Skeletal muscle tissue (tissue), 4 donors: ENCODE measurements around the gene KCTD3. TPM values are rescaled to one million over a fixed set of nuclear protein-coding genes. Genes with fewer than 3 reads are reported as not detected.

Experiments
- H3K27ac ChIP-seq: one replicate; pipeline ENCODE4 v1.7.0; 2013; ENCODE audit warnings: mild to moderate bottlenecking, low read depth, low read length, inconsistent platforms
- H3K27me3 ChIP-seq, 3 donors: one replicate each; pipeline ENCODE4 v1.7.0; 2013; ENCODE audit warnings: low read length in 3 of 3; ENCODE audit not compliant: control insufficient read depth in 3 of 3, insufficient read depth in 3 of 3
- H3K36me3 ChIP-seq, 3 donors: one replicate each; pipeline ENCODE4 v1.7.0; 2013; ENCODE audit warnings: low read length in 3 of 3; ENCODE audit not compliant: control insufficient read depth in 3 of 3, insufficient read depth in 3 of 3
- H3K4me1 ChIP-seq, 3 donors: one replicate each; pipeline ENCODE4 v1.7.0; 2013; ENCODE audit warnings: low read length in 3 of 3, mild to moderate bottlenecking in 3 of 3; ENCODE audit not compliant: control insufficient read depth in 3 of 3, insufficient read depth in 3 of 3
- H3K4me3 ChIP-seq, 3 donors: one replicate each; pipeline ENCODE4 v1.7.0; 2013; ENCODE audit warnings: low read length in 3 of 3
- H3K9ac ChIP-seq, 3 donors: one replicate each; pipeline ENCODE4 v1.7.0; 2013; ENCODE audit warnings: low read length in 3 of 3, mild to moderate bottlenecking in 3 of 3, moderate library complexity in 2 of 3, low read depth in 1 of 3
- H3K9me3 ChIP-seq, 3 donors: one replicate each; pipeline ENCODE4 v1.7.0; 2013; ENCODE audit warnings: low read length in 3 of 3; ENCODE audit not compliant: control insufficient read depth in 3 of 3
- total RNA-seq: library from RNA; depleted of rRNA; stranded (reverse); fragments of >200 nt; gene quantifications from one replicate; pipeline ENCODE4 v1.2.3, GENCODE V29; 2014
- donor health status: Osteomylitis.

KCTD3 gene
- total RNA-seq, 1 donor from 2014 or later, result 37.6 TPM

GRCh38 chr1:215623162-215623561 lies 56.1 kb downstream of the KCTD3 start:
- H3K27ac ChIP-seq, result no peak overlapping the region
- H3K4me3 ChIP-seq, result no peak overlapping the region
- H3K36me3 ChIP-seq, result peaks cover 3 to 22% (median 19%) of the 10 kb centered on the region in 3 donors
- H3K9me3 ChIP-seq, result no peaks in the 10 kb centered on the region
- no peaks in the 10 kb centered on the region for H3K27me3 ChIP-seq
- no peaks in the 10 kb centered on the region for H3K4me1 ChIP-seq
- H3K9ac ChIP-seq, result no peak overlapping the region

GRCh38 chr1:215625949-215626348 lies 58.8 kb downstream of the KCTD3 start:
- H3K36me3 ChIP-seq, result peaks cover 0 to 5% (median 4%) of the 10 kb centered on the region in 3 donors
- H3K4me3 ChIP-seq, result no peak overlapping the region
- no peaks in the 10 kb centered on the region for H3K4me1 ChIP-seq
- H3K27me3 ChIP-seq, result no peaks in the 10 kb centered on the region
- no peak overlapping the region for H3K27ac ChIP-seq
- H3K9ac ChIP-seq, result no peak overlapping the region
- no peaks in the 10 kb centered on the region for H3K9me3 ChIP-seq

DNA sequence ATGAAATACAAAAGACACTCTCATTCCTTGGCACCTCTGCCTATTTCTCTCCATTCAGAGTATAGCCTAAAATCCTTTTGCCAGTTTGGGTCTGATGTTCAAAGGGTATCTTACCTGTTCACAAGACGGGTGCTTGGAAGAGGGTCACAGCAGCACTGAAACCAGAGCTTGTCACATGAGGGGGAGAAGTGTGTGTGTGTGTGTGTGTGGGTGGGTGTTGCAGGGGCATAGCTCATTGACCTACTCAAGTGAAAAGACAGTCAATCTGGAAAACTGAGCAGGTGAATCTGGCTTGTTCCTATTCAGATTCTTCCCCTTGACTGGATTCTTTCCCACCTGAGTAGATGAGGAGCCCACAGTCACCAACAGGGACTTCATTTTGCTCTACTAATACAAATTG lies 63.9 kb downstream of the KCTD3 start:
- H3K36me3 ChIP-seq, result no peaks in the 10 kb centered on the region
- no peak overlapping the region for H3K9ac ChIP-seq
- H3K27ac ChIP-seq, result no peak overlapping the region
- H3K27me3 ChIP-seq, result peaks cover 0 to 12% (median 0%) of the 10 kb centered on the region in 3 donors
- H3K9me3 ChIP-seq, result no peaks in the 10 kb centered on the region
- H3K4me3 ChIP-seq, result no peak overlapping the region
- no peaks in the 10 kb centered on the region for H3K4me1 ChIP-seq

DNA sequence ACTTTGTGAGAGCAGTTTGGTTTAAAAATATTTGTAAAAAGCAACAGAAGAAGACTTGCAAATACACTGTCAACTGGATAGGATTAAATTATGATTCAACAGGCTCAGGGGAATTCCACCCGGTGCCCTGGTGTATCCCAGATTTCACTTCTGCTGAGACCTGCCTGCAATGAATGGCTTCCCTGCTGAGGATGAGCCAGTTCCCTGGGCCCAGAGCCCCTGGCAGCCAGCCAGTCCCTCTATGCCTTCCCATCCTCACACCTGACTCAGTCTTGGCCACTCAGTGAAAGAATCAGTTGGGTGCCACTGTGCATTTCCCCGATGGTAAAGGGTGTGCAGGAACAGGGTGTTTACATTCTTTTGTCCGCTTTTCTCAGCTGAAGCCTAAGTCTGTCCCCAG lies 64.4 kb downstream of the KCTD3 start:
- H3K4me1 ChIP-seq, result no peaks in the 10 kb centered on the region
- H3K9me3 ChIP-seq, result no peaks in the 10 kb centered on the region
- H3K9ac ChIP-seq, result no peak overlapping the region
- no peak overlapping the region for H3K4me3 ChIP-seq
- peaks cover 0 to 12% (median 0%) of the 10 kb centered on the region in 3 donors for H3K27me3 ChIP-seq
- no peaks in the 10 kb centered on the region for H3K36me3 ChIP-seq
- H3K27ac ChIP-seq, result no peak overlapping the region

DNA sequence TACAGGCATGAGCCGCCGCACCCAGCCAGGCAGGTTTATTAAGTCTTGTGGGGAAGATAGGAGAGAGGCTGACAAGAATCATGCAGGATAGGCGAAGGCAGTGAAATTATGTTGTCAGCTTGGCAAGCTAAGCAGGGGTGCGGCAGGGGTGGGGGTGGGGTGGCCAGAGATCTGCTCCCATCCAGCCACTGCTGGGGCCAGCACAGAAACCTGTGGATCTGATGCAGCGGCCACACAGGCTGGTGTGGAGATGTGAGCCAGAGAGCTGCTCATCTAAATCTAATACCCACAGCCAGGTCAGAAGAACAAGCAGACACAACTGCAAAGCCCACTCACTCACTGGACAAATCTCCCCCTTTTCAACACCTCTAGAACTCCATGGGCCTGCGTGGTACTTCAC lies 68.7 kb downstream of the KCTD3 start:
- Histone ChIP-seq H3K36me3 (no peaks in the 10 kb centered on the region), H3K27ac (no peak overlapping the region), H3K4me1 (peaks cover 2 to 5% (median 4%) of the 10 kb centered on the region in 3 donors), H3K9me3 (no peaks in the 10 kb centered on the region), H3K27me3 (peaks cover 0 to 12% (median 0%) of the 10 kb centered on the region in 3 donors), H3K4me3 (no peak overlapping the region), H3K9ac (no peak overlapping the region)

GRCh38 chr1:215636258-215636965 lies 69.3 kb downstream of the KCTD3 start:
- Histone ChIP-seq H3K9me3 (no peaks in the 10 kb centered on the region), H3K36me3 (no peaks in the 10 kb centered on the region), H3K4me3 (peak overlapping the region in 1 of 3 donors; percentile 14), H3K27me3 (peaks cover 0 to 12% (median 0%) of the 10 kb centered on the region in 3 donors), H3K9ac (peak overlapping the region in 1 of 3 donors; percentile 32), H3K4me1 (peaks cover 2 to 5% (median 4%) of the 10 kb centered on the region in 3 donors), H3K27ac (peak overlapping the region; percentile 40)

DNA sequence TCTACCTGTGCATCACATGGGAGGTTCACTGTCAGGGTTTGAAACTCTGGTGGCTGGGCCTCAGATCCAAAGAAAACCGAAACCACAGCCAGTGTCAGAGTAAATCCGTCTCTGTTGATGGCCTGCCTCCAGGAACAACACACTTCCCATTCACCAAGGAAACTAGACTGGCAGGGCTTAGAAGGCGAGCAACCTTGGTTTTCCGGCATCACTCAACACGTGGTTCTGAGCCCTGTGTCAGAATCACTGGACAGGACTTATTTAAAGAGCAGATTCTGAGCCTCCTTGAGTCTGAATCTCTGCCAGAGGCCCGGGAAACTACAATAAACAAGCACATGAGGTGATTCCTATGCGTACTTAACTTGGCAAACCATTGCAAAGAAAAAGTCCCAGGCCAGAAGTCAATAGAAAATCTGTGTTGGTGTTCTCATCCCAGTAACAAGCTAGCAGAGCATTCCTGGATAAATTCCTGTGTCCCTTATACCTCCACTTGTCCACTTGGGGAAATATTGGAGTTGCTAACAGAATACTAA lies 70.0 kb downstream of the KCTD3 start:
- Histone ChIP-seq H3K27ac (peak overlapping the region; percentile 40), H3K36me3 (no peaks in the 10 kb centered on the region), H3K9ac (peak overlapping the region in 1 of 3 donors; percentile 32), H3K4me1 (peaks cover 2 to 5% (median 4%) of the 10 kb centered on the region in 3 donors), H3K4me3 (peak overlapping the region in 1 of 3 donors; percentile 52), H3K27me3 (peaks cover 0 to 12% (median 0%) of the 10 kb centered on the region in 3 donors), H3K9me3 (no peaks in the 10 kb centered on the region)

DNA sequence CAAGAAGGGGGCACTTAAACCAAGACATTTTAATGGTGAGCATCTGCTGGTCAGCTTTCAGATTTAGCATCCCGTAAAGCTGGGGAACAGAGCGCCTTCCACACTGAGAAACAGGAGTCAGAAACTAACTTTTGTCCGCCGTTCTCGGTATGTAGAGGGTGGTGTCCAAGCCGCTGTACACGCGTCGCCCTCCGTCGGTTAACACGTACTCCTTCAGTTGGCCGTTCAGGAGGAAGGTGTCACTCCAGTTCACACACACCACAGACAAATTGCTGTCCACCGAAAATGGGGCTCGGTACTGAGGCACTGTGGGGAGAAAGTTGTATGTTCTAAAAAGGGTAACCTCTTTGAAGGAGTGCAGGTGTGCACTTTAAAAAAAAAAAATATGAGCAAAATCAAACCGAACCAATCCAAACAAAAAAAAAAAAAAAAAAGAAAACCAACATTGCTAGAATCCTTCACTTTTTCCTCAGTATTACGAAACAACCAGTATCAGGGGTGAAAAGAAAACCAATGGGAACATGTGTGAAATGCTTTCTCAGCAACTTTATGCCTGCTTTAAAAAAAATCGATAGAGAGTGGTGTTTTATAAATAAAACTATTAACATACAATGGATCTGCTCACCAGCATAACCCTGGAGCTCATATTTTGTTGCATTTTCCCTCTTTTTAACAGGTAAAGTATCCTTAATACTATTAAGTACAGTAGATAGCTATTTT lies 73.5 kb downstream of the KCTD3 start:
- Histone ChIP-seq H3K9ac (no peak overlapping the region), H3K27me3 (no peaks in the 10 kb centered on the region), H3K9me3 (no peaks in the 10 kb centered on the region), H3K36me3 (no peaks in the 10 kb centered on the region), H3K27ac (no peak overlapping the region), H3K4me3 (no peak overlapping the region), H3K4me1 (peaks cover 2 to 5% (median 4%) of the 10 kb centered on the region in 3 donors)

DNA sequence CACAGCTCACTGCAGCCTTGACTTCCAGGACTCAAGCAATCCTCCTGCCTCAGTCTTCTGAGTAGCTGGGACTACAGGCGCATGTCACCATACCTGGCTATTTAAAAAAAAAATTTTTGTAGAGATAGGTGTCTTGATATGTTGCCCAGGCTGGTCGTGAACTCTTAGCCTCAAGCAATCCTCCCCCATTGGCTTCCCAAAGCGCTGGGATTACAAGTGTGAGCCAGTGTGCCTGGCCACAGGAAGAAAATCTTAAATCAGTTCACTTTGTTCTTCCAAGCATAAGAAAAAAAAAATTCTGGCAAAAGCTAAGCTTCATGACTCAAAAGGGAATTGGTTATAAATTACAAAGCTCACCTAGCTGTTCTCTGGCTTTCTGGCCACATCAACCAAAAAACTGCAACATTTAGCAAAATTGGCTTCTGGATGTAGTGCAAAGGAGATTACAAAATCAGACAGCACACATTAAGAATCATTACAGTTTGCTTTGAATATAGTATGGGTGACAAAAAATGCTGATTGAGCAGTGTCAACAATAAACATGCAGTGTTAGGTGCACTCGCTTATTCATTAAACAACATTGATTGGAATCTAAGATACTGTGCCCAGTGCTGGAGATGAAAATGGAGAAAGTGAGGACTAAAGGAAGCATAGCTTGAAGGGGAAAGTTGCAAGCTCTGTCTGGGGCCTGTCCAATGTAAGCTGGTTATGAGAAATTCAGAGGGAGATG lies 76.7 kb downstream of the KCTD3 start:
- Histone ChIP-seq H3K4me1 (no peaks in the 10 kb centered on the region), H3K36me3 (no peaks in the 10 kb centered on the region), H3K27ac (no peak overlapping the region), H3K9me3 (no peaks in the 10 kb centered on the region), H3K27me3 (no peaks in the 10 kb centered on the region), H3K9ac (no peak overlapping the region), H3K4me3 (no peak overlapping the region)
